Measurements from ENCODE around the gene MMEL1.

The MMEL1 gene

DNA sequence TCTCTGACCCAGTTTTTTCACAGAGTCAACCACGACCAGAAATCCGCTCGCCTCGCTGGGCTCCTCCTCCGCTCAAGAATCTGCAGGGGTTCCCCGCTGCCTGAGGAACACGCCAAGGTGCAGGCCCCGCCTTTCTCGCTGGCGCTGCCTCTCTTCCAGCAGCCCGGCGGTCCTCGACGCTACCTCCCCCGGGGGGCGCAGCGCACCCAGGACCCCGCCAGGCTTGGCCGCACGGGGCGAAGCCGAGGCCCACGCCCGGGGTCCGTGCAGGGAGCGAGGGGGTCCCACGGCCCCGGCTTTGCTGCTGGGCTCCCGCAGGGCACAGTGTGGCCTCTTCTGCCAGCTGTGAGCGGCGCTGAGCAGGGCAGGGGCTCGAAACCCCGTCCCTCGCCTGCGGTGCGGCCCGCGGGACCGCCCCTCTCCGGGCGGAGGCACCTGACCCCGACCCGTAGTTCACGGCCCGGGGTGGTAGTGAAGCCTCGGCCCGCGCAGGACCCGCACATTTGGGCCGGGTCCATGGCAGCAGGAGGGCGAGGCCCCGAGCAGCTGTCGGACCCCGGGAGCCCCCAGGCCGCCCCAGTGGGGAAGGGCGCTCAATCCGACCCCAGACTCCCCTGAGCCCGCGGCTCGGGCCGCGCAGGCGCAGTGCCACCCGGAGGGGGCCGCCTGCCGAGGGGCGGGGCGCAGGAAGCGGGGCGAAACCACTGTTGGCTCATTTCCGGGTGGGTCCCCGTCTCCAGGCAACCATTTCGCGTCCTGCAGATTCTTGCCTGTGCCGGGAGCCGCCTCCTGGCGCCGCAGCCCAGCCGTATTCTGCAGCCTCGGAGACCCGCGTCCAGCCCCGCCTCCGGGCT is 10.0 kb upstream of the MMEL1 start:
- peak; percentile 80 for DNase-seq (ENCODE audit: low spot score)

DNA sequence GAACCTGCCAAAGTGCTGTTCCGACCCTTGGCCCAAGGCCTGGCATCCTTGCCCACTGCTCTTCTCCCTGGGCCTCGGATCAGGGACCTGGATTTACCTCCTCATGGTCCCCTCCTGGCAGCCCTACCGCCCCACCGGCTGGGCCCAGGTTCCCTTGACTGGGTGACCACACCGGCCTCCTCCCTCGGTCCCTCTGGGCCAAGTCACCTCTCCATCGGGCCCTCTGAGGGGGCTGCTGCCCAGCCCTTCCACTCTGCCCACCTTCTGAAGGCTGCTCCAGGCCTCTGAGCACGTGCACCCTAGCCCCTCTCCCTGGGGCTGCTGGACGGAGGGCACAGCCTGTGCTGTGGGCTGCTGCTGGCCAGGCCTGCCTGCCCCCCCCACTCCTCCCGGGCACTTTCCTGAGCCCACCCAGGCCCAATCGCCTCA is 9.3 kb upstream of the MMEL1 start:
- no peak for DNase-seq (ENCODE audit: low spot score)

GRCh38 chr1:2641381-2642130 is 8.7 kb upstream of the MMEL1 start:
- DNase-seq (ENCODE audit: low spot score), result no peak

DNA sequence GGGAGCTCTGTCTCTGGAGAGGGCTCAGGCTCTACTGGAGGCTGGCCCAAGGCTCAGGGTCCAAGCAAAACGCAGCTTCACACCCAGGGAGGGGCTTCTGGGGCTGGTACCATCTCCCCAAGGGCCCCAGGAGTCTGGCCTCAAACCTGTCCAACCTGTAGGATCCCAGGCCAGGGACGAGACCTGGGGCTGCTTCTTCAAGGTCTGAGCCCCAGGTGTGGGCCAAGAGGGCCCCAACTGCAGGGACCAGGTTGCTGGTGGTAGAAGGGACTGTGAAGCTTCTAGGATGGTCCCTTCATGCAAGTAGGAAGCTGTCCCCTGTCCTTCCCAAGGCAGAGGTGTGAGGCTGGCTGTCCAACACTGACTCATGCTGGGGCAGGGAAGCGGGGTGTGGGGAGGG is 7.8 kb upstream of the MMEL1 start:
- DNase-seq (ENCODE audit: low spot score), result no peak

DNA sequence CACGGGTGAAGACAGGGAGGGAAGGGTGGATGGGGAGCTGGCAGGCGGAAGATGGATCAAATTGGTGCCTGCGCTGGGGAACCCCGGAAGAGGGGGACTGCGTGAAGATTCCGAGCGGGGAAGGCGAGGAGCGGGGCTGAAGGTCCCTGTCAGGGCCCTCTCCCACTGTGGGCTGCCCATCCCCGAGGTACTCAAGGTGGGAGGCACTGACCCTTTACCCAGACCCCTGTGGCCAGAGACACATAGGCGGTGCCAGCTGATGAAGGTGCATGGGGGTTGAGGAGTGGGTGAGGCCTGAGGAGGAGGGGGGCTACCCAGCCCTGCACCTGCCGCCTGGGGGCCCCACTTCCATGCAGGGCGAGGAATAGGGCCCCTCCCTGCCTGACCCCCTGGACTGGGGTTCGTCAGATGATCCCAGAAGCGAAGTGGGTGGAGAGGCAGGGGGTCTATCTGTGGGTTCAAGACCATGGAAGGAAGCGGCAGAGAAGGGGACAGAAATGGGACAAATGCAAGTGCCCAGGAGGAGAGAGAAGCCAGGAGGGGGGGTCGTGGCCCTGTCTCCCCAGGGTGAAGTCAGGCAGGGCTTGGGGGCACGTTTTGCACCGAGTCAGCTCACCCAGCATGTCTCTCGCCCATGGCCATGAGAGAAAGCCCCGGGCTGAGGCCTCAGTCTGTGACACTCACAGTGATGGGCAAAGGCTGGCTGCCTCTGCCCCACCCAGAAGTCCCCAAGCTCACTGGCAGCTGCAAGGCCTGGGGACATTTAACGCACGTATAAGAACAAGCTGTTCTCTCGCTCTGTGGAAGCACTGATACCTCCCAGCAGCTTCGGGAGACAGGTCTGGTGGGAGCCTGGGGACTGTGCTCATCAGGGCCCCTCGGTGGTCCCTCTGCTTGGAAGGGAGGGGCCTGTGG is 7.0 kb upstream of the MMEL1 start:
- DNase-seq (ENCODE audit: low spot score), result no peak

DNA sequence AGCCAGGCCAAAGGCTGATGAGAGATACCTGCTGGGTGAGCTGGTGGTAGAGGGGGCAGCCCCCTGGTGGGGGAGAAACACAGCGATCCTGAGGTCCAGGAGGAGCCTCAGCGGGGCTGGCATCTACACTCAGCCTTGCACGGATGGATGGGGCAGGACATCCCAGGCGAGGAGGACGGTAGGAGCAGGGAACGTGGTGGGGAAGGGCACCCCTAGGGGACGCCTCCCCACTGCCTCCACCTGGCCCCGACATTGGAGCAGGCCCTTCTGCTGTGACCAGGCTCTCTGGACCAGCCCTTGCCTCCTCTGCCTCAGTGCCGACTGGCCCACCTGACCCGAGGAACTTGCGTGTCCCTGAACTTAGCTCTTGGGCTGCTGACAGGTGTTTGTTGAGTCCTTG is 6.4 kb upstream of the MMEL1 start:
- no peak for DNase-seq (ENCODE audit: low spot score)

GRCh38 chr1:2638466-2639115 is 5.8 kb upstream of the MMEL1 start:
- DNase-seq (ENCODE audit: low spot score), result no peak

- DNase-seq (ENCODE audit: low spot score), result no peak
Observed at GRCh38 chr1:2637442-2638145, 4.8 kb upstream of the MMEL1 start.

- no peak for DNase-seq (ENCODE audit: low spot score)
Observed at GRCh38 chr1:2636733-2637132, 3.9 kb upstream of the MMEL1 start.

- no peak for DNase-seq (ENCODE audit: low spot score)
Observed at GRCh38 chr1:2635361-2636010, 2.7 kb upstream of the MMEL1 start.

GRCh38 chr1:2633936-2634491 is 1.2 kb upstream of the MMEL1 start:
- no peak for DNase-seq (ENCODE audit: low spot score)

GRCh38 chr1:2633366-2633935 is 635 bp upstream of the MMEL1 start:
- DNase-seq (ENCODE audit: low spot score), result no peak

DNA sequence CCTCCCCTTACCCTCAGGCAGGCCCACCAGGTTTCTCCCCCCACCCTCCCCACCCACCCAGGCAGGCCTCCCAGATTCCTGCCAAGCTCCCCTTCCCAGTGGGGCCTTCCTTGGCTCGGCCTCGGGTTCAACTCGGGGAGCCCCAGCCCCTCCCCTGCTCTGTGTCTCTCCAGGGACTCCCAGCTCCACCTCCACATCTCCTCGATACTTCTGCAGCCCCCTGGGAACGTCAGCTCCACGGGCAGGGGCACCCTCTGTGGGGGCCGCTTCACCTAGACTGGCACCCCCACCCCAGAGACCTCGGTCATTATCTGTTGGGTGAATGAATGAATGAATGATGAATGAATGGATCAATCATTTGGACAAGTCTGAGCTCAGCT is 775 bp downstream of the MMEL1 start:
- no peak for DNase-seq (ENCODE audit: low spot score)

DNA sequence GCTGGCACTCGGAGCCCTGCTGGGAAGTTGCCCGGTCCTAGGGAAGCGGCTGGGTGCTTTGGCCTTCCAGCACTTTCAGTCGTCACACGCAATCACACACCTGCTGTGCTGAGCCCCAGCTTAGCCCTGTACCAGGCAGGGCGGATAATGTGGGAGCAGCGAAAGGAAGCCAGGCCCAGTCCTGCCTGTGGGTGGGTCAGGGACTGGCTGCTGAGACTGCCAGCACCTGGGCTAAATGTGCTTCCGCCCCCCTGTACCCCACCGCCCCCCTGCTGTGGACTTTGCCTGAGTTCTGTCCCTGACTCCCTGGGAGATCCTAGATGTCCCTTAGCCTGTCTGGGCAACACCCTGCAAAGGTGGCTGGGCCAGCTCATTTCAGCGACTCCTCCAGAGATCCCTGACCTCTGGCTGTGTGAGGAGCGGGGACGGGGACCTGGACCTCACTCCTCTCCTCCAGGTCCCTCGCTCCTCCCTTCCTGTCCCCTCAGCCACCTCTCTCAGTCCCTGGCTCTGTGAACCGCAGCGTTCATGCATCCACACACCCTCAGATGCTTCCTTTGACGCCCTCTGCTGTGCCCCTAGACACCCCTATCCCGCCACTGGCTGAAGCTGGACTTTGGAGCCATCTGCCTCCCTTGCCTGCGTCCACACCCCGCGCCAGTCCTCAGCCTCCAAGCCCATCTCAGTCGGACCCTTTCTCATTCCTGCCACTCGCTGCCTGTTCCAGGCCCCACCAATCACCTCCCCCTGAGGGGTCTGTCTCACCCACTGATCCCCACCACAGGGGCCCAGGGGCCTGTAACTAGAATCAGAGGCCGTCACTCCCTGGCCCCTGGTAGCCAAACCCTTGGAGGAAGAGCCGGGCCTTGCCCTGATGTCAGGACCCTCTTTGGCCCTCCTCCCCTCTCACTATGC is 1.4 kb downstream of the MMEL1 start:
- no peak for DNase-seq (ENCODE audit: low spot score)

- DNase-seq (ENCODE audit: low spot score), result no peak
Observed at GRCh38 chr1:2630498-2631135, 2.2 kb downstream of the MMEL1 start.

GRCh38 chr1:2629627-2630497 is 3.0 kb downstream of the MMEL1 start:
- DNase-seq (ENCODE audit: low spot score), result no peak

GRCh38 chr1:2628933-2629626 is 3.7 kb downstream of the MMEL1 start:
- no peak for DNase-seq (ENCODE audit: low spot score)
